Smooth muscle cell of the brain vasculature (primary cell): Measurements from ENCODE around the gene BABAM2.
"Not testable (repeated sequence)": the region's sequence is repeated elsewhere in the genome, so short reads cannot be mapped to it uniquely, and the experiment has no call there.

Experiments
- DNase-seq: peaks from one replicate; pipeline ENCODE4 v3.0.0-alpha.2; 2012; ENCODE audit warnings: low read depth, low spot score

Gene BABAM2

DNA sequence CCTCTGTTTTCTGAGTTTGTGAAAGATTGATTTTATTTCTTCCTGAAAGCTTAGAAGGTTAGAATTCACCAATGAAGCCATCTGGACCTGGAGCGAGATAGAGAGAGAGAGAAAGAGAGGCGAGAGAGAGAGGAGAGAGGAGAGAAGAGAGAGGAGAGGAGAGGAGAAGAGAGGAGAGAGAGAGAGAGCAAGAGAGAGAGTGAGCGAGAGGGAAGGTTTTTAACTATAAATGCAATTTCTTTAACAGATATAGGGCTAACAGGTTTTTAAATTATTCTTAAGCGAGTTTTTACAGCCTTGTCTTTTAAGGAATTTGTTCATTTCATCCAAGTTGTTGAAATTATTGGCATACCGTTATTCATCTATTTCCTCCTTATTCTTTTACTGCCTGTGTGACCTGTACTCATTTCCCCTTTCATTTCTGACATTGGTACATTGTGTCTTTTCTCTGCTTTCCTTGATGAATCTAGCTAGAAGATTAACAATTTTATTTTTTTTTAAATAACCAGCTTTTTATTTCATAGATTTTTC lies 56.1 kb downstream of the BABAM2 start:
- DNase-seq, result no peak

DNA sequence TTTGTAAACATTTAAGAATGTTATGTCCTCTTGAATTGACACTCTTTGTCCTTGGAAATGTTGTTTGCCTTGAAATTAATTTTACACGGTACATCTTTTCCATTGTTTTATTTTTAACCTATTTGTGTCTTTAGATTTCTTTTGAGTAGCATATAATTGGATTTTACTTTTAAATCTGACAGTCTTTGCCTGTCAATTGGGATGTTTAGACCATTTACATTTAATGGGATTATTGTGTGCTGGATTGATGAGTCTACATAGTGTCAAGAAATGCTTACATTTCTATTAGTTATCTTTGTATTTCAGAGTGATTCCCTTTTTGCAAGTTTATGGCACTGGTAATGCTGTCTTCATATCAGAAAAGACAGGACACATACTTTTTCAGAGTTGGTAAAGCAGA lies 61.5 kb downstream of the BABAM2 start:
- no peak for DNase-seq

DNA sequence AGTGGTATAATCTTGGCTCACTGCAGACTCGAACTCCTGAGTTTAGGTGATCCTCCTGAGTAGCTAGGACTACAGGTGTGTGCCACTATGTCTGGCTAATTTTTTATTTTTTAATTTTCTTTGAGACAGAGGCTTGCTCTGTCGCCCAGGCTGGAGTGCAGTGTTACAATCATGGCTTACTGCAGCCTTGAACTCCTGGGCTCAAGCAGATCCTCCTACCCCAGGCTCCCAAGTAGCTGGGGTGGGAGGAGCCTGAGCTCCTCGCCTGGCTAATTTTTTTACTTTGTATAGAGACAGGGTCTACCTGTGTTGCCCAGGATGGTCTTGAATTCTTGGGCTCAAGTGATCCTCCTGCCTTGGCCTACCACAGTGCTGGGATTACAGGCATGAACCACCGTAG lies 62.5 kb downstream of the BABAM2 start:
- DNase-seq, result no peak

DNA sequence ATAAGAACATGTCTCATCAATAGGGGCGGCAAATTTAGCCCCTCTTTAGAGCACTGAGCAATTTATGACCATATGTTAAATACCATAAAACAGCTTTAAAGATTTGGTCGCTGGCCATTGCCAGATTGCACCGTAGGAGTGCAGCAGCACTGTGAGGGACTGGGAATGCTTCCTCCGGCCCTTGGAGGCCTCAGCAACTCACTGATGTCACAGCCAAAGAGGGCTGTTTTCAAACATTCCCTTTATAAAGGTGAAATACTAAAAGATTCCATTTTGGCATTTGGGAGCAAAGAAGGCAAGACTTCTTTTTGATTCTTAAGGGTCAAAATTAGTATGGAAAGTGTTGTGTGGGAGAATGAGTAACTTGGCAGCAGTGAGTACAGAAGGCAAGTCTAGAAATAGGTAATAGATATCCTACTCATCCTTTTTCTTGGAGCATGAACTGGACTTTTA lies 63.7 kb downstream of the BABAM2 start:
- DNase-seq, result no peak

DNA sequence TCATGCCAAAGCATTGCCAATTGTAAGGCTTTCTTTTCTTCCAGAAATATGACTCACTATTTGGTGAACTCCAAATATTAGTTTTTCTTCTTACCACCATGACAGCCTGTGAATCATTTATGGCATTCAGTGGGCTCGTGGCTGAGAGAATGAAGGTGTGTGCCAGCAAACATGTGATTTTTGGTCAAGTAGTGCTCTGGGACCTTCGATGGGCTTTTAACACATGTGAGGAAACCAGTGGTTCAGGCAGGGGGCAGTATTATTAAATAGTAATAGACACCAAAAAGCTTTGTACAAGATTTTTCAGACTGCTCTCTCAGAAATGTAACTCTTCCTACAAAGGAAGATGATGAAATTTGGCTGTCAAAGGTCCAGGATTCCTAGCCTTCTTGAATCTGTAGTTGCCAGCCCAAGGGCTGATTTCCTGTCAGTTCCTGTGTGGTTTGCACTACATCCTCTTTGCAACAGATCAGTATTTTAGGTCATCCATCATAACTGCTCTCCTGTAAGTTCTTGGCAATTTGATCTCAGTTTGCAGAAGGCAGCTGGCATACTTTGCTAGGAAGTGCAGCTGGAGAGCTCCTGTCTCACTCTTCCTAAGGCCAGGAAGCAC lies 64.3 kb downstream of the BABAM2 start:
- DNase-seq, result peak; percentile 69

DNA sequence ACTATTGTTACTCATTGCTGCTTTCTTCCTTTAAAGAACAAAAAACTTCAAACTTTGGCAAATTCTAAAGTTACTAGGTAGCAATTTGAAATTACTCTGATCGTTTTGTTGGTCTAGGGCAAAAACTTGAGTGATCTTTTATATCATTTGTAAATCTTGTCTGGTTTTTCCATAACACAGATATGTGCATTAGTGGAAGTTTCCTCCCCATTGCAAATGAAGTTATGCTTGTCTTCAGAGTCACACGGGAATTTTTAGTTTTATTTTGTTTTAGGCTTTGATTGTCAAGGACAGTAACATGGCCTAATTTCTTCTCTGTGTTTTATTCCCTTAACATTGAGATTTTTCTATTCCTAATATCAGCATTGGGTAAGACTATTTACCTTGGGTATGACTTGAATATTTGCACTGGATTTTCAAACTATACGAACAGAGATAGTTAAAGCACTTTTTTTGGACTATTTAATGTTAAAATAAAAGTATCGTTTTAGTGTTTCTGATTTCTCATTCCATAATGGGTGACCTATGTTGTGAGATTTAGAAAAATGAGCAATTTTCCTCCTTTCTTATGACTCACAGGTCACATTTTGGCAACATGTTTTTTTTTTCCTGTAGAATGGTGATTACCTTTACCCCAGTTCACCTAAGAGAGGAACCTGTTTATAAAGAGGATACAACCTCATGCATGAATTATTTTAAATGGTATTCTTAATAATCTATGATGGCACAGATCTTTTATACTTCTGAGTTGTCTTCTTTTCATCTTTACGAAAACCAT lies 65.0 kb downstream of the BABAM2 start:
- no peak for DNase-seq

DNA sequence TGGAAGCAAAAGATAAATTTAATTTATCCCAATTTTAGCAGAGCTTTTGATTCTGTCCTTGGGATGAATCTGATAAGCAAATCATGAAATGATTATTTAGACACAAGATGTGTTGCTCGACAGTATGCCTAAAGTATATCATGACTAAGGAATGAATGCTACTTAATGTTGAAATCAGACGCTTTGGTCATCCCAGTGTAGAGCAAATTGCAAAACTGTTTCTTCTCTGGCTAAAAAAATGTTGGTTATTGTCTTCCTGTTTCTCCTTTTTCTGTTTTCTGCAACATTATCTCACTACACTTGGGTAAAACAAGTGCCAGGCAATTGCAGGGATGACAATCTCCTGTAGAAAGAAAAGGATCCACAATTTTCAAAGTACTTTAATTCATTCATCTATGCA lies 66.4 kb downstream of the BABAM2 start:
- no peak for DNase-seq

DNA sequence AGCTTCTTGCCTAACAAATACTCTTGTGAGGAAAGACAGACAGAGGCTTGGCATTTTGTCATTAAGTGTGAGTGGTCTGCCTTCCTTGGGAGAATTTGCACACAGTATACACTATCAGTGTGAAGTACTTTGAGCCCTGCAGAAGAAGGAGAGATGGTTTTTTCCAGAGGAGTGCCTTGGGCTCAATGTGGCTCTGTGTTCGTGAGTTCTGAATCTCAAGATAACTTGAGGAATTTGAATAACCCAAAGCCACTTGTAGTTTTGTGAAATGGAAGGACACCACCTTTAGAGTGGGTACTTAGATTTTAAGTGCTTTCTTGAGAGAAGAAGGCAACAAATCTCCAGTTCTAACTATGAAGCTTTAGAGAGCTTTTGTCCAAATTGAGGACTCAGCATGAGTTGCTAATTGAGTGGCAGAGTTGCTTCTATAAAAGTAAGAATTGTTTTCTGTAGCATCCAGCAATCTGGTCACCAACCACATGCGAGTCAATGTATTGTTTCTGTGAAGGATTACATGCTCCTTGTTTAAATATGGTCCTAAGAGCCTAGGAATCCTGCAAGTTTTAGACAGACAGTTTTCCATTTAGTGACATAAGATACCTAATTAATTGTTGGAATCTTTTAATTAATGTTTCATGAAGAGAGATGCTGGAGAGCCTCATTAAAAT lies 68.3 kb downstream of the BABAM2 start:
- no peak for DNase-seq

DNA sequence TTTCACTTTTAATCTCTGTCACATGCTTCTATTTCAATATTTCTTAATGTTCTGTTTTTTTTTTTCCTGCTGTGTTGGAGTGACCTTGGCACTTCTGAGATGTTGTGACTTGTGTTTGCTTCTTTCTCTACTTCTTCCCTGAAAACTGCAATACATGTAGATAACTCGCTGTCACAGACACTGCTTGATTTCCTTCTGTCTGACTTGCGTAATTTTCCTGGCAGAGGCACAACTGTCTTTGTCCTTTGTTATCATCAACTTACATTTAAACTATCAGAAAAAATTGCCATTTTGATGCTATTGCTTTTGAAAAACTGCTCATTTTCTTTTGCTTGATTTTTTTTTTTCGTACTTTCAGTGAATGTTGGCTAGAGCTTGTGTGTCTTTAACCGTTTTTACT lies 69.0 kb downstream of the BABAM2 start:
- no peak for DNase-seq

DNA sequence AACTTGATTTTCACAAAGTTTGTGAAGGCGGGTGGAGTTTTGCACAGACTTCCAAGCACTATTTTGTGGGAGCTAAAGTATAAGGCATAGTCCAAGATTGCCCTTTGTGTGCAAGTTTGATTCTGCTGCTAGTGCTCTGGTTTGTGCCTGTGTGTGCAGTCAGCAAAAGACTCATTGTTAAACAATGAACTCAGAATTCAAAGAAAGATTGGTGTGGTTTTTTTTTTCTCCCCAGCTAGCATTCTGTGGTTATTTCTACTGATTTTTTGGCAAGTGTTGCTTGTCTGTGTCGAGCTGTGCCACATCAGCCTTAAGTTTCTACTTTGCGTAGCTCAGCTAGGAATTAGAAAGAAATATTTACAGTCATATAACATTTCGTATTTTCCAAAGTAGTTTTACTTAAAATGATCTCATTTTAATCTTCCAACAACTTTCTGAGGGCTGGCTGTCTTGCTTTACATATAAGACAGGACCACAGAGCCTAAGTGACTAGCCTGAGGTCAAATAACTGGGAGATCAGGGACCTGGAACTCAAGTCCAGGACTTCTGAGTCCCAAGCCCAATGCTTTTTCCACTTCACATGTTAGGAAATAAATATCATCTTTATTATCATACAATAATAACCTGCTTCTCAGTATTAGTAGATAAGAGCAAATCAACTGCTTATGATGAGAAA lies 69.8 kb downstream of the BABAM2 start:
- no peak for DNase-seq

DNA sequence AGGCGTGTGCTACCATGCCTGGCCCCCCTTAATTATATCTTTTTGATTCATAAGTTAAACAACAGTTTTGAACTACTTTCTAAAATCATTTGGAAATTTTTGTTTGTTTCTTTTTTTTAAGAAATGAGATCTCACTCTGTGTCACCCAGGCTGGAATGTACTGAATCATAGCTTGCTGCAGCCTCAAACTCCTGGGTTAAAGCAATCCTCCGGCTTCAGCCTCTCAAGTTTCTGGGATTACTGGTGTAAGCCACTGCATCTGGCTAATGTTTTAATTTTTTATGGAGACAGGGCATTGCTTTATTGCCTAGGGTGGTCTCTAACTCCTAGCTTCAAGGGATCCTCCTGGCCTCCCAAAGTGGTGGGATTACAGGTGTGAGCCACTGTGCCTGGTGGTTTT lies 71.5 kb downstream of the BABAM2 start:
- DNase-seq, result no peak

DNA sequence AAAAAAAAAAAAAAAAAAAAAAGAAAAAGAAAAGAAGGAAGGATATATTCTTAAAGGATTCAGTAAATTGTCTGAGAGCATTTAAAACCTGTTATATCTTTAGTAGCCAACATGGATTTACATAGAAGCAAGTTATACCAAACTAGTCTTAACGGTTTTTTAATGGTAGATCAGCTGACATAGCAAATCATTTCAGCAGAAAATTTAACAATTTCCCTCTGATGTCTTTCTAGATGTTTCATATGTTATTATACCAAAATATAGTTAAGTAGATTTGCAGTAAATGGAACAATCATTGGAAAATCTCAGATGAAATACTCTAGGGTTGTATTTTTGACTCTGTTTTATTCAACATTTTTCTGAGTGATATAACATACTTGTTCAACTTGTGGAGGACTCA lies 72.9 kb downstream of the BABAM2 start:
- DNase-seq, result no peak

DNA sequence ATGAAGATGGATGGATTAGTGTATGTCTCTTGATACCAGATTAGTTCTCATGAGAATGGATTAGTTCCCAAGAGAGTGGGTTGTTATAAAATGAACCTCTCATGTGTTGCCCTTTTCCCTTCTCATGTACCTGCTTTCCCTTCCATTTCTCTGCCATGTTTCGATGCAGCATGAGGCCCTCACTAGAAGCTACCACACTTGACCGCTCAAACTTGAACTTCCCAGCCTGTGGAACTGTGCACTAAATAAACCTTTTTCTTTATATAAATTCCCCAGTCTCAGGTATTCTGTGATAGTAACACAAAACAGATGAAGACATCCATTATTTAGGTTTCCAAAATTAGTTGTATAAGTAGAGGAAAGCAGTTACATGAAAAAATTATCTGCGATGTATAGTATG lies 73.5 kb downstream of the BABAM2 start:
- no peak for DNase-seq

DNA sequence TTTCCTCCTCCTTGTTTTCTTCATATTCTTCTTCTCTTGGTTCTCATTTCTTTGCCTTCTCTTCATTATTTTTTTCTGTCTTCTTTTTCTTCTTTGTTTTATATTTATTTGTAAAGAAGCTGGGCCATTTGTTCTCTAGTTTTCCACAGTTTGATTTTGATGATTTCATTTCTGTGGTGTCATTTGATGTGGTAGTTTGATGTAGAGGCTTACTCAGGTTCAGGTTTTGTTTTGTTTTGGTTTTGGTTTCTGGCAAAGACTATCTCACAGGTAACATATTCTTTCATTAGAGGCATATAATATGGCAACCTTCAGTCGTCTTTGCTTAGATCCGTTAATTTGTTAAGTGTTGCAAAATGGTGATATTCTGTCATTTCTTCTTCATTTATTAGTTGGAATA lies 75.3 kb downstream of the BABAM2 start:
- DNase-seq, result no peak

DNA sequence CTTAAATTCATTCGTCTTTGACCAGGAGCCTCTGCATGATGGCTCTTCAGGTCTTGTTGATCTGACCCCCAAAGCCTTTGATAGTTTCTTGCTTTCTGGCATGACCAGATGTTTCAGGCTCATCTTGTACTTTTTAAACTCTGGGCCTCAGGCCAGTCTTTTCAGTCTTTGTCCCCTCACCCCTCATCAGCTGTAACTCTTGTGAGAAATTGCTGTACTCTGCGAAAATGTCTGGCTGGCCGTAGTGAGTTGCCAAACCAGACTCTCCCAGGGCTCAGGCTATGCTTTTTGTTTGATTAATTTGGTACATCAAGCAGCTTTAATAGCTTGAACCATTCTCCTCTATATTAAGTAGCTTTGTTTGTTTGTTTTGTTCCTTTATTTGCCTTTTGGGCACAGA lies 75.9 kb downstream of the BABAM2 start:
- peak; percentile 54 for DNase-seq

DNA sequence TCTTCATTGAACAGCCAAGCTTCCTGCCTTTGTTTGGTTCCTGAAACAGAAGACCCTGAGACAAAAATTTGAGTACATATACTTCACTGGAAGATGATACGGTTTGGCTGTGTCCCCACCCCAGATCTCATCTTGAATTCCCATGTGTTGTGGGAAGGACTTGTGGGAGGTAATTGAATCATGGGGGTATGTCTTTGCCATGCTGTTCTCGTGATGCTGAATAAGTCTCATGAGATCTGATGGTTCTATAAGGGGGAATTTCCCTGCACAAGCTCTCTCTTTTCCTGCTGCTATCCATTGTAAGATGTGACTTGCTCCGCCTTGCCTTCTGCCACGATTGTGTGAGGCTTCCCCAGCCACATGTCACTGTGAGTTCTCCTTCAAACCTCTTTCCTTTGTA lies 76.5 kb downstream of the BABAM2 start:
- DNase-seq, result no peak

DNA sequence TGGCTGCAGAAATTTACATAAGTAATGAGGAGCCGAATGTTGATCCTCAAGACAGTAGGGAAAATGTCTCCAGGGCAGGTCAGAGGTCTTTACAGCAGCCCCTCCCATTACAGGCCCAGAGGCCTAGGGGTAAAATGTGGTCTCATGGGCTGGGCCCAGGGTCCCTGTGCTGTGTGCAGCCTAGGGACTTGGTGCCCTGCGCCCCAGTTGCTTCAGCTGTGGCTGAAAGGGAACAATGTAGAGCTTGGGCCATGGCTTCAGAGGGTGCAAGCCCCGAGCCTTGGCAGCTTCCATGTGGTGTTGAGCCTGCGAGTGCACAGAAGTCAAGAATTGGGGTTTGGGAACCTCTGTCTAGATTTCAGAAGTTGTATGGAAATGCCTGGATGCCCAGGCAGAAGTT lies 77.5 kb downstream of the BABAM2 start:
- not testable (repeated sequence) for DNase-seq

DNA sequence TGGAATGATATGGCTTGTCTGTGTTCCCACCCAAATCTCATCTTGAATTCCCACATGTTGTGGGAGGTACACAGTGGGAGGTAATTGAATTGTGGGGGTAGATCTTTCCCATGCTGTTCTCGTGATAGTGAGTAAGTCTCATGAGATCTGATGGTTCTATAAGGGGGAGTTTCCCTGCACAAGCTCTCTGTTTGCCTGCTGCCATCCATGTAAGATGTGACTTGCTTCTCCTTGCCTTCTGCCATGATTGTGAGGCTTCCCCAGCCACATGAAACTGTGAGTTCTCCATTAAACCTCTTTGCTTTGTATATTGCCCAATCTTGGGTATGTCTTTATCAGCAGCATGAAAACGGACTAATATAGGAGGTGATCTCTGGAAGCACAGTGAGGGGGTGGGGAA lies 78.4 kb downstream of the BABAM2 start:
- not testable (repeated sequence) for DNase-seq

DNA sequence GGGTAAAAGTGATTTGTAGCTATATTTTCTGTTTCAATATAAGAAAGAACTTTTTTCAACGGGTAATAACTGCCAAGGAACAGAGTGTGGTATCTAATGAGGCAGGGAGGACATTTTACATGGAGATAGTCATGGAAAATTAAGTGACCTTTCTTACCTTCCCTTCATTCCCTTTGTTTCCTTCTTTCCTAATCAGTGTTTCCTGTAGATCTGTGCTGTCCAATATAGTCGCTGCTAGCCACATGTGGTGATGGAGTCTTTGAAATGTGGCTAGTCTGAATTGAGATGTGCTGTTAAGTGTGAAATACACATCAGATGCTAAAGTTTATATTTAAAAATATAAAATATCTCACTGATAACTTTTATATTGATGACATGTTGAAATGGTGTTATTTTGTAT lies 81.8 kb downstream of the BABAM2 start:
- no peak for DNase-seq

DNA sequence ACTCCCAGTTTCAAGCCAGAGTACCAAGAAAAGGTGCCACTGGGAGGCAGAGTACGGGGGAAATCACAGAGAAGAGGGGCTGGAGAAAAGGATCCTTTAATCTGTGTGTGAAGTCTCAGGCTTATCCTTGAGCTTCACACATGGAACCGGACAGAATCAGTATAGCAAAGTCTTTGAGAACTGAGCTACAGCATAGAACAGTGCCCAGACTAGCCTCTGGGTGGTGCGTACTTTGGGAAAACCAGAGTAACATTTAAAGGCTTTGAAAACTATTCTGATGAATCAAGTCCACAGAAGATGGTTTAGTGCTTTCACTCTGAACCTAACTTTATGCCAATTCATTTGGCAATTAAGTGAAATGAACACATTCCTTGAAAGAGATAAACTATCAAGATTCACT lies 83.1 kb downstream of the BABAM2 start:
- no peak for DNase-seq

DNA sequence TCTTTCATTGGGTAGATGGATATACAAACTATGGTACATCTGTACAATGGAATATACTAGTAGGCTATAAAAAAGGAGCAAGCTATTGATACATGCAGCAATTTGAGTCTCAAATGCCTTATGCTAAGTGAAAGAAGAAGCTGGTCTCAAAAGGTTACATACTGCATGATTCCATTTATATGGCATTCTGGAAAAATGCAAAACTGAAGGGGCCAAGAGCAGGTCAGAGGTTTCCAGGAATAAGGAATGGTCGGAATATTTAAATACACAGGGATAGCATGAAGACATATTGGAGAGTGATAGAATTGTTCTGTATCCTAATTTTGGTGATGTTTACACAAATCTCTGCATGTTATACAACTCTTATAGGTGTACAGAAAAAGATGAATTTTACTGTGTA lies 85.8 kb downstream of the BABAM2 start:
- no peak for DNase-seq

DNA sequence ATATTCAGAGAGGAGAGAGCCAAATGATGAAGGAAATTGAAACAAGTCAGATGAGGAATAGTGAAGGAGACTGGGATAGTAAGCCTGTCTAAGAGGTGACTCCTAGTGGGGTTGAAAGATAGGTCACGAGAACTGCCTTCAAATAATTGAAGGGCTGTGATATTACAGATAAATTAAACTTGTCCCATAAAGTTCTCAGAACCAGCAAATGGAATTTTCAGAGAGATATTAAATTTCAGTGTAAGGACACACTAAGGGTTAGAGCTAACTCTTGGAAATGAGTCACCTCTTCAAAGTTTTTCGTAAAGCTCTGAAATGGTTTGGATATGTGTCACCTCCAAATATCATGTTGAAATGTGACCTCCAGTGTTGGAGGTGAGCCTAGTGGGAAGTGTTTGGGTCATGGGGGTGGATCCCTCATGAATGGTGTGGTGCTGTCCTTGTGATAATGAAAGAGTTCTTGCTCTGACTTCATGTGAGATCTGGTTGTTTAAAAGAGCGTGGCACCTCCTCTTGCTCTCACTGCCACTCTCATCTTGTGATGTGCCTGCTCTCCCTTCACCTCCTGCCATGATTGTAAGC lies 87.3 kb downstream of the BABAM2 start:
- DNase-seq, result no peak
